ENCODE data around the gene BACH2. TPM values are rescaled to one million over a fixed set of nuclear protein-coding genes. Genes with fewer than 3 reads are reported as not detected.

The BACH2 gene
- total RNA-seq, 1 donor from 2014 or later, result 34.1 TPM

DNA sequence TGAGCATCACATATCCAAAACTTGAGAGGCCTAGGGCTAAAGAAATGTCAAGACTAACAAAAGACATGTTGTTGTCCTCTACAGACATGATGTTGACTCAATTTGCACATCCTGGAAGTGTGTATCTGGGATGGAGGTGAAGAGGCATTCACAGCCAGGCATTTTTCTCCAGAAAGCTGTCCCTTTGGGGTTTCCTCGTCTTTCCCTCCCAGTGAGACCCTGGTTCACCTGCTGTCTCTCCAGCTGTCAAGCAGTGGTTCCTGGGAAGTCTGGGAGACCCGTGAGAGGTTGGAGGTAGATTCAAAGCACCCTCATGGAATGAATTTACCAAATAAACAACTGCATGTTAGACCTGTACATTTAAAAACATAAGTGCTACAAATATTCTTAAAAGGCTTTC, 32.1 kb downstream of the BACH2 start:
- no peak overlapping the region for H3K27ac Mint-ChIP-seq
- no peak overlapping the region for H3K4me3 Mint-ChIP-seq
- no peaks in the 10 kb centered on the region for H3K27me3 Mint-ChIP-seq (ENCODE audit: low read depth)
- peaks cover 23% of the 10 kb centered on the region for H3K9me3 Mint-ChIP-seq
- peaks cover 4% of the 10 kb centered on the region for H3K4me1 Mint-ChIP-seq
- DNase-seq (ENCODE audit: low spot score in 2 of 2, unreplicated experiment in 2 of 2), result no peak
- TF ChIP-seq, protein P1, sequence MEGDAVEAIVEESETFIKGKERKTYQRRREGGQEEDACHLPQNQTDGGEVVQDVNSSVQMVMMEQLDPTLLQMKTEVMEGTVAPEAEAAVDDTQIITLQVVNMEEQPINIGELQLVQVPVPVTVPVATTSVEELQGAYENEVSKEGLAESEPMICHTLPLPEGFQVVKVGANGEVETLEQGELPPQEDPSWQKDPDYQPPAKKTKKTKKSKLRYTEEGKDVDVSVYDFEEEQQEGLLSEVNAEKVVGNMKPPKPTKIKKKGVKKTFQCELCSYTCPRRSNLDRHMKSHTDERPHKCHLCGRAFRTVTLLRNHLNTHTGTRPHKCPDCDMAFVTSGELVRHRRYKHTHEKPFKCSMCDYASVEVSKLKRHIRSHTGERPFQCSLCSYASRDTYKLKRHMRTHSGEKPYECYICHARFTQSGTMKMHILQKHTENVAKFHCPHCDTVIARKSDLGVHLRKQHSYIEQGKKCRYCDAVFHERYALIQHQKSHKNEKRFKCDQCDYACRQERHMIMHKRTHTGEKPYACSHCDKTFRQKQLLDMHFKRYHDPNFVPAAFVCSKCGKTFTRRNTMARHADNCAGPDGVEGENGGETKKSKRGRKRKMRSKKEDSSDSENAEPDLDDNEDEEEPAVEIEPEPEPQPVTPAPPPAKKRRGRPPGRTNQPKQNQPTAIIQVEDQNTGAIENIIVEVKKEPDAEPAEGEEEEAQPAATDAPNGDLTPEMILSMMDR (IDR thresholded peaks at IDR 0.05; ENCODE audit: unreplicated experiment), result no peak
- H3K36me3 Mint-ChIP-seq, result peaks cover 26% of the 10 kb centered on the region

DNA sequence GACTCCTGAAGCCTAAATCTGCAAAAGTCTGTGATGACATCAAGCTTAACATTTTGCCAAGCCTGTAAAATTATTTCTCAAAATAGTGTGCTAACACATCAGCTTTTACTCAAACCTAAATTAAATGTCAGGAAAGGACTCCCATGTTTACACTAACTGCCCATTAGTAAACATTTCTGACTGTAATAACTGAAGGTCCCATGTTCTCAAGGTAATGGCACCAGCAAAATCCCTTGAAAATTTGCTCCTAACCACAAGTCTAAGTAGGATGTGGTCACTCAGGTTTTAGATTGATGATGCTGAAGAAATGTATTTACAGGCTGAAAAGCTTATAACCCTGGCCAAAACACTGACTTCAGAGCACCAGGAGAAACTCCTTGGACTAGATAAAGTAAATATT, 33.0 kb downstream of the BACH2 start:
- Mint-ChIP-seq H3K4me1 (peaks cover 4% of the 10 kb centered on the region), H3K36me3 (peaks cover 34% of the 10 kb centered on the region), H3K27ac (no peak overlapping the region), H3K9me3 (peaks cover 27% of the 10 kb centered on the region), H3K4me3 (no peak overlapping the region), H3K27me3 (ENCODE audit: low read depth) (no peaks in the 10 kb centered on the region)
- TF ChIP-seq, protein P1 (IDR thresholded peaks at IDR 0.05; ENCODE audit: unreplicated experiment), result no peak
- no peak for DNase-seq (ENCODE audit: low spot score in 2 of 2, unreplicated experiment in 2 of 2)

DNA sequence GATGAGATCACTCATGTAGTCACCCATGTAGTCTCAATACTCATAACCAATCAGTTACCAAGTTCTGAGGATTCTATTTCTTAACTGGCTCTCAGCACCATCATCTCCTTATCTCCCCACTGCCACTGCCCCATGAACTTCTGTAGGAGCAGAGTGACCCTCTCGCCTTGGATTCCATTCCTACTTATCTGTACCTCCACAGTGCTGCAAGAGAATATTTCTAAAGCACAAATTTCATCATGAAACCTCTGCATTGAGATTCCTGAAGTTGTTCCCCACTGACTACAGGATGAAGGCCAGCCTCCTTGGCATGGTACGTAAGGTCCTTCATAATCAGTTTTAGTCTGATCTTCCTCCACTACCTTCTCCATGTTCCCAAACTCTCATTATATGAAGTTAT, 34.8 kb downstream of the BACH2 start:
- H3K9me3 Mint-ChIP-seq, result peaks cover 33% of the 10 kb centered on the region
- DNase-seq (ENCODE audit: low spot score in 2 of 2, unreplicated experiment in 2 of 2), result no peak
- H3K4me3 Mint-ChIP-seq, result no peak overlapping the region
- no peak overlapping the region for H3K27ac Mint-ChIP-seq
- TF ChIP-seq, protein P1 (IDR thresholded peaks at IDR 0.05; ENCODE audit: unreplicated experiment), result no peak
- peaks cover 33% of the 10 kb centered on the region for H3K36me3 Mint-ChIP-seq
- H3K27me3 Mint-ChIP-seq (ENCODE audit: low read depth), result no peaks in the 10 kb centered on the region
- peaks cover 4% of the 10 kb centered on the region for H3K4me1 Mint-ChIP-seq

DNA sequence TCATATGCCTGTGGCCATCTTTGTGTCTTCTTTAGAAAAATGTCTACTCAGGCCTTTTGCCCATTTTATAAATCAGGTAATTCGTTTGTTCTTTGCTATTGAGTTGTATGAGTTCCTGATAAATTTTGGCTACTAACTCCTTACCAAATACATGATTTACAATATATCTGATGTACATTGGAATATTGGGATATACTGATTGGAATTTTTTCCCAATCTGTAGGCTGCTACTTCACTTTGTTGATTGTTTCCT, 39.2 kb downstream of the BACH2 start:
- Mint-ChIP-seq H3K9me3 (peaks cover 45% of the 10 kb centered on the region), H3K4me3 (no peak overlapping the region), H3K27me3 (ENCODE audit: low read depth) (no peaks in the 10 kb centered on the region), H3K4me1 (peaks cover 14% of the 10 kb centered on the region), H3K27ac (no peak overlapping the region), H3K36me3 (peaks cover 46% of the 10 kb centered on the region)
- TF ChIP-seq, protein P1 (IDR thresholded peaks at IDR 0.05; ENCODE audit: unreplicated experiment), result no peak
- DNase-seq (ENCODE audit: low spot score in 2 of 2, unreplicated experiment in 2 of 2), result no peak

DNA sequence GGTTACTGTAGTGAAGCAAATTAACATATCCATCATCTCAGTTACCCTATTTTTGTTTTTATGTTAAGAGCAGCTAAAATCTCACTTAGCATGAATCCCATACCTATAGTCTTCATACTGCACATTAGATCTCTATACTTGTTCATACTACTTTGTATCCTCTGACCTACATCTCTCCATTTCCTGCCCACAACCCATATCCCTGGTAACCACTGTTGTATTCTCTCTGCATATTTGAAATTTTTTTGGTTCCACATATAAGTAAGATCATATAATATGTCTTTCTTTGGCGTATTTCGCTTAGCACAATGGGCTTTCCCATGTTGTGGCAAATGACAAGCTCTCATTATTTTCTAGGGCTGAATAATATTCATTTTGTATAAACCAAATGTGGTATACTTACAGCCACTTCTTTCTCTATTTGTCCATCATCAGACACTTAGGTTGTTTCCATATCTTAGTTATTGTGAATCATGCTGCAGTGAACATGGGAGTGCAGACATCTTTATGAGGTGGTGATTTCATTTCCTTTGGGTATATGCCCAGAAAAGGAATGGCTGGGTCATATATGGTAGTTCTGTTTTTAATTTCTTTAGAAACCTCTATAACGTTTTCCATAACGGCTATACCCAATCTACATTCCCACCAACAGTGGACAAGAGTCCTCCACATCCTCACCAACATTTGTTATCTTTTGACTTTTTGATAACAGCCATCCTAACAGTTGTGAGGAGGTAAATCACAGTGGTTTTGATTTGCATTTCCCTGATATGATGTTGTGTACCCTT, 39.8 kb downstream of the BACH2 start:
- H3K9me3 Mint-ChIP-seq, result peaks cover 44% of the 10 kb centered on the region
- no peaks in the 10 kb centered on the region for H3K27me3 Mint-ChIP-seq (ENCODE audit: low read depth)
- H3K4me1 Mint-ChIP-seq, result peaks cover 19% of the 10 kb centered on the region

More for the DNA sequence above, 39.8 kb downstream of the BACH2 start:
- H3K4me3 Mint-ChIP-seq, result no peak overlapping the region
- H3K36me3 Mint-ChIP-seq, result peaks cover 46% of the 10 kb centered on the region
- no peak for DNase-seq (ENCODE audit: low spot score in 2 of 2, unreplicated experiment in 2 of 2)
- H3K27ac Mint-ChIP-seq, result no peak overlapping the region
- TF ChIP-seq, protein P1 (IDR thresholded peaks at IDR 0.05; ENCODE audit: unreplicated experiment), result no peak

Data from mesothelial cell of epicardium (in vitro differentiated cells).